Parathyroid adenoma (tissue), 2 donors: Measurements from ENCODE around the gene BRAP.
"Not testable (repeated sequence)": the region's sequence is repeated elsewhere in the genome, so short reads cannot be mapped to it uniquely, and the experiment has no call there.

Experiments
- H2AFZ ChIP-seq: fragments of 300-600 bp; sonication (generic); one replicate; pipeline ENCODE4 v1.7.0; 2017; ENCODE audit warnings: antibody characterized with exemption, mild to moderate bottlenecking
- H3K27ac ChIP-seq: fragments of 300-600 bp; sonication (generic); one replicate; pipeline ENCODE4 v1.7.0; 2017
- H3K27me3 ChIP-seq: fragments of 300-600 bp; sonication (generic); one replicate; pipeline ENCODE4 v1.7.0; 2017; ENCODE audit warnings: low read length; ENCODE audit not compliant: control insufficient read depth, insufficient read depth
- H3K36me3 ChIP-seq: fragments of 300-600 bp; sonication (generic); one replicate; pipeline ENCODE4 v1.7.0; 2017; ENCODE audit warnings: low read length; ENCODE audit not compliant: control insufficient read depth, insufficient read depth
- H3K4me1 ChIP-seq: fragments of 300-600 bp; sonication (generic); one replicate; pipeline ENCODE4 v1.7.0; 2017; ENCODE audit warnings: control low read depth
- H3K4me2 ChIP-seq: fragments of 300-600 bp; sonication (generic); one replicate; pipeline ENCODE4 v1.7.0; 2017; ENCODE audit warnings: low read length
- H3K4me3 ChIP-seq: fragments of 300-600 bp; sonication (generic); one replicate; pipeline ENCODE4 v1.7.0; 2017; ENCODE audit warnings: low read depth, low read length
- H3K79me2 ChIP-seq: fragments of 300-600 bp; sonication (generic); one replicate; pipeline ENCODE4 v1.7.0; 2017; ENCODE audit warnings: control low read depth
- H3K9ac ChIP-seq: fragments of 300-600 bp; sonication (generic); one replicate; pipeline ENCODE4 v1.7.0; 2017; ENCODE audit warnings: mild to moderate bottlenecking
- H3K9me3 ChIP-seq: fragments of 300-600 bp; sonication (generic); one replicate; pipeline ENCODE4 v1.7.0; 2017; ENCODE audit warnings: low read length; ENCODE audit not compliant: control insufficient read depth
- CTCF ChIP-seq: fragments of 300-600 bp; sonication (generic); IDR thresholded peaks from one replicate; pipeline ENCODE4 v1.7.0; 2017; ENCODE audit warnings: antibody characterized with exemption, mild to moderate bottlenecking
- donor health status: primary hyperparathyroidism.

BRAP gene

GRCh38 chr12:111596985-111597830, 88.5 kb downstream of the BRAP start:
- peaks cover 2% of the 10 kb centered on the region for H3K4me1 ChIP-seq
- peak overlapping the region; percentile 92 for H3K4me3 ChIP-seq
- no peaks in the 10 kb centered on the region for H3K9me3 ChIP-seq
- peaks cover 26% of the 10 kb centered on the region for H3K79me2 ChIP-seq
- peak overlapping the region; percentile 97 for H3K4me2 ChIP-seq
- H3K36me3 ChIP-seq, result no peaks in the 10 kb centered on the region
- no peaks in the 10 kb centered on the region for H3K27me3 ChIP-seq
- no peak for TF ChIP-seq CTCF
- no peak overlapping the region for H3K9ac ChIP-seq
- peak overlapping the region; percentile 71 for H3K27ac ChIP-seq
- H2AFZ ChIP-seq, result peak overlapping the region; percentile 42

DNA sequence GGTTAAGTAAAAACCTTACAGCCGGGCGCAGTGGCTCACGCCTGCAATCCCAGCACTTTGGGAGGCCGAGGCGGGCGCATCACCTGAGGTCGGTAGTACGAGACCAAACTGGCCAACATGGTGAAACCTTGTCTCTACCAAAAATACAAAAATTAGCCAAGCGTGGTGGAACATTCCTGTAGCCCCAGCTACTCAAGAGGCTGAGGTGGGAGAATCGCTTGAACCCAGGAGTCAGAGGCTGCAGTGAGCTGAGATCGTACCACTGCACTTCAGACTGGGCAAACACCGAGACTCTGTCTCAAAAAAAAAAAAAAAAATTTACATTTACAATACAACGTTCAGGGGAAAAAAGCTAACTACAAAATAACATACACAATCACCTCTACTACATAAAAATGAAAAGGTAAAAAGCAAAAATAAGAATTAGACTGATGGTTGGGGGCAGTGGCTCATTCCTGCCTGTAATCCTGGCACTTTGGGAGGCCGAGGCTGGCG, 90.4 kb downstream of the BRAP start:
- not testable (repeated sequence) for H3K27ac ChIP-seq

More for the DNA sequence above, 90.4 kb downstream of the BRAP start:
- H3K9ac ChIP-seq, H3K4me1 ChIP-seq, H3K4me2 ChIP-seq, H3K36me3 ChIP-seq, H3K27me3 ChIP-seq, H3K4me3 ChIP-seq, H2AFZ ChIP-seq, H3K9me3 ChIP-seq: not testable (repeated sequence)
- peaks cover 43% of the 10 kb centered on the region for H3K79me2 ChIP-seq
